Muscle layer of colon (tissue), 2 donors: Measurements from ENCODE around the gene B3GNT2.
"Not testable (repeated sequence)": the region's sequence is repeated elsewhere in the genome, so short reads cannot be mapped to it uniquely, and the experiment has no call there.

Experiments used
- H3K27ac ChIP-seq: one replicate; pipeline ENCODE4 v1.7.0; 2013; ENCODE audit warnings: low read depth, mild to moderate bottlenecking, low read length, moderate library complexity
- H3K27me3 ChIP-seq, 2 donors: one replicate each; pipeline ENCODE4 v1.7.0; 2013; ENCODE audit warnings: low read length in 2 of 2, mild to moderate bottlenecking in 2 of 2; ENCODE audit not compliant: insufficient read depth in 2 of 2, control insufficient read depth in 1 of 2
- H3K36me3 ChIP-seq: one replicate; pipeline ENCODE4 v1.7.0; 2013; ENCODE audit warnings: mild to moderate bottlenecking, low read length; ENCODE audit not compliant: insufficient read depth
- H3K4me1 ChIP-seq: one replicate; pipeline ENCODE4 v1.7.0; 2013; ENCODE audit warnings: mild to moderate bottlenecking, low read length; ENCODE audit not compliant: insufficient read depth
- H3K4me3 ChIP-seq, 2 donors: one replicate each; pipeline ENCODE4 v1.7.0; 2013; ENCODE audit warnings: low read length in 2 of 2, low read depth in 1 of 2, mild to moderate bottlenecking in 1 of 2, moderate library complexity in 1 of 2
- H3K9ac ChIP-seq: one replicate; pipeline ENCODE4 v1.7.0; 2013; ENCODE audit warnings: low read length
- H3K9me3 ChIP-seq: one replicate; pipeline ENCODE4 v1.7.0; 2013; ENCODE audit warnings: mild to moderate bottlenecking, low read length
- donor health status: abdominal sarcoma.
- donor health status: Adenocarcinoma of cecum.

The B3GNT2 gene

GRCh38 chr2:62186156-62186905, 9.6 kb upstream of the B3GNT2 start:
- no peaks in the 10 kb centered on the region for H3K36me3 ChIP-seq
- no peak overlapping the region for H3K4me3 ChIP-seq
- no peaks in the 10 kb centered on the region for H3K27me3 ChIP-seq
- no peaks in the 10 kb centered on the region for H3K4me1 ChIP-seq
- no peak overlapping the region for H3K9ac ChIP-seq
- H3K27ac ChIP-seq, result no peak overlapping the region
- no peaks in the 10 kb centered on the region for H3K9me3 ChIP-seq

- no peak overlapping the region for H3K9ac ChIP-seq
- H3K4me1 ChIP-seq, result no peaks in the 10 kb centered on the region
- no peak overlapping the region for H3K27ac ChIP-seq
- no peaks in the 10 kb centered on the region for H3K36me3 ChIP-seq
- H3K9me3 ChIP-seq, result no peaks in the 10 kb centered on the region
- no peak overlapping the region for H3K4me3 ChIP-seq
- no peaks in the 10 kb centered on the region for H3K27me3 ChIP-seq
Measured at GRCh38 chr2:62187246-62187645, 8.7 kb upstream of the B3GNT2 start.

GRCh38 chr2:62188416-62188815, 7.5 kb upstream of the B3GNT2 start:
- no peak overlapping the region for H3K27ac ChIP-seq
- no peak overlapping the region for H3K4me3 ChIP-seq
- H3K9ac ChIP-seq, result no peak overlapping the region
- H3K36me3 ChIP-seq, result no peaks in the 10 kb centered on the region
- no peaks in the 10 kb centered on the region for H3K27me3 ChIP-seq
- no peaks in the 10 kb centered on the region for H3K4me1 ChIP-seq
- H3K9me3 ChIP-seq, result no peaks in the 10 kb centered on the region

GRCh38 chr2:62189196-62189595, 6.7 kb upstream of the B3GNT2 start:
- H3K9me3 ChIP-seq, result no peaks in the 10 kb centered on the region
- no peak overlapping the region for H3K4me3 ChIP-seq
- no peak overlapping the region for H3K27ac ChIP-seq
- H3K36me3 ChIP-seq, result no peaks in the 10 kb centered on the region
- no peak overlapping the region for H3K9ac ChIP-seq
- H3K4me1 ChIP-seq, result no peaks in the 10 kb centered on the region
- H3K27me3 ChIP-seq, result no peaks in the 10 kb centered on the region

GRCh38 chr2:62192811-62193210, 3.1 kb upstream of the B3GNT2 start:
- Histone ChIP-seq H3K9ac (no peak overlapping the region), H3K4me1 (peaks cover 2% of the 10 kb centered on the region), H3K4me3 (no peak overlapping the region)

GRCh38 chr2:62194558-62195420, 1.1 kb upstream of the B3GNT2 start:
- Histone ChIP-seq H3K4me3 (peak overlapping the region; percentile 84 to 94), H3K4me1 (peaks cover 15% of the 10 kb centered on the region), H3K9me3 (no peaks in the 10 kb centered on the region), H3K27me3 (no peaks in the 10 kb centered on the region), H3K9ac (no peak overlapping the region), H3K36me3 (no peaks in the 10 kb centered on the region), H3K27ac (peak overlapping the region; percentile 84)

More at GRCh38 chr2:62192811-62193210, 3.1 kb upstream of the B3GNT2 start:
- no peaks in the 10 kb centered on the region for H3K36me3 ChIP-seq
- no peak overlapping the region for H3K27ac ChIP-seq
- no peaks in the 10 kb centered on the region for H3K27me3 ChIP-seq
- H3K9me3 ChIP-seq, result no peaks in the 10 kb centered on the region

GRCh38 chr2:62196278-62196901, 475 bp downstream of the B3GNT2 start:
- H3K9ac ChIP-seq, result peak overlapping the region; percentile 68
- peak overlapping the region; percentile 96 for H3K27ac ChIP-seq

GRCh38 chr2:62197011-62197924, 1.4 kb downstream of the B3GNT2 start:
- Histone ChIP-seq H3K27ac (peak overlapping the region; percentile 96), H3K4me1 (peaks cover 21% of the 10 kb centered on the region), H3K27me3 (no peaks in the 10 kb centered on the region), H3K36me3 (no peaks in the 10 kb centered on the region), H3K9ac (peak overlapping the region; percentile 55), H3K9me3 (no peaks in the 10 kb centered on the region), H3K4me3 (peak overlapping the region; percentile 81 to 100)

More at GRCh38 chr2:62196278-62196901, 475 bp downstream of the B3GNT2 start:
- H3K36me3 ChIP-seq, result no peaks in the 10 kb centered on the region
- H3K4me1 ChIP-seq, result peaks cover 17% of the 10 kb centered on the region
- peak overlapping the region; percentile 81 to 100 for H3K4me3 ChIP-seq
- no peaks in the 10 kb centered on the region for H3K27me3 ChIP-seq
- H3K9me3 ChIP-seq, result no peaks in the 10 kb centered on the region

- Histone ChIP-seq H3K36me3 (no peaks in the 10 kb centered on the region), H3K9ac (peak overlapping the region; percentile 55), H3K27me3 (no peaks in the 10 kb centered on the region), H3K4me3 (peak overlapping the region in 1 of 2 donors; percentile 81), H3K27ac (no peak overlapping the region), H3K4me1 (peaks cover 27% of the 10 kb centered on the region), H3K9me3 (no peaks in the 10 kb centered on the region)
Measured at GRCh38 chr2:62197925-62198633, 2.2 kb downstream of the B3GNT2 start.

- H3K4me3 ChIP-seq, H3K9ac ChIP-seq, H3K27ac ChIP-seq, H3K36me3 ChIP-seq, H3K27me3 ChIP-seq, H3K9me3 ChIP-seq: not testable (repeated sequence)
- peaks cover 31% of the 10 kb centered on the region for H3K4me1 ChIP-seq
Measured at GRCh38 chr2:62198854-62199253, 2.9 kb downstream of the B3GNT2 start.
